Mononuclear cell (primary cell): ENCODE data around the gene MRAS. TPM values are rescaled to one million over a fixed set of nuclear protein-coding genes. Genes with fewer than 3 reads are reported as not detected.

Experiments
- H3K27me3 ChIP-seq: 2 replicates; pipeline ENCODE4 v1.6.0; 2011; ENCODE audit warnings: low read length, control low read depth; ENCODE audit not compliant: insufficient read depth
- H3K4me1 ChIP-seq: 2 replicates; pipeline ENCODE4 v1.5.1; 2011; ENCODE audit warnings: mild to moderate bottlenecking, low read length, control low read depth; ENCODE audit not compliant: insufficient read depth
- H3K4me3 ChIP-seq: 2 replicates; pipeline ENCODE4 v1.5.1; 2011; ENCODE audit warnings: mild to moderate bottlenecking, low read length, moderate library complexity
- H3K9me3 ChIP-seq: 2 replicates; pipeline ENCODE4 v1.5.1; 2011; ENCODE audit warnings: low read depth, mild to moderate bottlenecking, control low read depth, low read length
- total RNA-seq: library from RNA; depleted of rRNA; stranded (reverse); fragments of >200 nt; gene quantifications from one replicate; pipeline ENCODE4 v1.2.3, GENCODE V29; 2012

The MRAS gene
- total RNA-seq, 1 donor: 5.8 TPM

DNA sequence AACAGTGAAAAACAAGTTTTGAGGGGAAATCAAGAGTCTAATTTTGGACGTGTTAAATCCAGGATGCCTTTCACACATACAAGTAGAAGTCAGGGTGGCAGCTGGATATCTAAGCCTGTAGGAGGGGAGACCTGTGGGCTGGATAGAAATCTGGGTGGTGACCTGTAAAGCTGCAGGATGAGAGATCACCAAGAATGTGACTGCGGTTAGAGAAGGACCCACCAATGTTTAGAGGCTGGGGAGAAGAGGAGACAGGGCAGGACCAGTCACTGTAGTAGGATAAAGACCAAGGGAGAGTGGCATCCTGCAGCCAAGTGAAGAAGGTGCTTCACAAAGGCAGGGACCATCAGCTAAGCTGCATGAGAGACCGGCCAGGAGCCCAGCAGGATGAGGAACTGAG lies 36.2 kb downstream of the MRAS start:
- peaks cover 9% of the 10 kb centered on the region for H3K4me1 ChIP-seq
- H3K4me3 ChIP-seq: no peak overlapping the region
- H3K27me3 ChIP-seq: no peaks in the 10 kb centered on the region
- no peaks in the 10 kb centered on the region for H3K9me3 ChIP-seq

DNA sequence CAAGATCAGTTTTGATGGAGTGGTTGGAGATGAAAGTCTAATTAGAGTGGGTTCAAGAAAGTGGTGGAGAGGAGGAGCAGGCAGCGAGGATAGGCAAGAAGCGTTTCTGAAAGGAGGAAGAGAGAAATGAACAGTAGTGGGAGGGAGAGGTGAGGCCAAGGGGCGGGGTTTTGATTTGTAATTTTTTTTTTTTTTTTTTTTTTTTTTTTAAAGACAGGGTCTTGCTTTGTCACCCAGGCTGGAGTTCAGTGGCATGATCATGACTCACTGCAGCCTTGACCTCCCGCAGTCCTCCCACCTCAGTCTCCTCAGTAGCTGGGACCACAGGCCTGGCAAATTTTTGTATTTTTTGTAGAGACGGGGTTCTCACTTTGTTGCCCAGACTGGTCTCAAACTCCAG lies 36.6 kb downstream of the MRAS start:
- H3K4me3 ChIP-seq: no peak overlapping the region
- peaks cover 9% of the 10 kb centered on the region for H3K4me1 ChIP-seq
- H3K27me3 ChIP-seq: no peaks in the 10 kb centered on the region
- no peaks in the 10 kb centered on the region for H3K9me3 ChIP-seq

DNA sequence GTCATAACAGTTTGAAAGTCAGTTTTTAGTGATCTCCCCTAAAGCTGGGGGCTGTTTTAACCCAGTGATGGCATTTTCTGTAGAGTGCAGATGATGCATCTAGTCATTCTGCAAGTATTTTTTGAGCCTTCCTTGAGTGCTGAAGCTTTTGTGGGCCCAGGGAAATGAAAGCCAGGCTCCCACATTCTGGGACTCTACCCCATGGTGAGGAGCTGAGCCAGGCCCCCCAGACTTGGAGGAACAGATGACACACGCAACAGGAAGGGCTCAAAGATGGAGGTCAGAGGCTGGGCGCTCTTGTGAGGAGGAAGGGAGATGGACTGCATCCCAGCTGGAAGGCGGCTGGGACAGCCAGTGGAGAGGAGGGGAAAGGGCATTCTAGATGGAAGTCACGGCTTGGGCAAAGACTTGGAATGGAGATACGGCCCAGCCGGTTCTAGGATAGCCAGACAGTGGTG lies 40.8 kb downstream of the MRAS start:
- H3K9me3 ChIP-seq: no peaks in the 10 kb centered on the region
- H3K27me3 ChIP-seq: no peaks in the 10 kb centered on the region
- H3K4me1 ChIP-seq: no peaks in the 10 kb centered on the region
- no peak overlapping the region for H3K4me3 ChIP-seq

DNA sequence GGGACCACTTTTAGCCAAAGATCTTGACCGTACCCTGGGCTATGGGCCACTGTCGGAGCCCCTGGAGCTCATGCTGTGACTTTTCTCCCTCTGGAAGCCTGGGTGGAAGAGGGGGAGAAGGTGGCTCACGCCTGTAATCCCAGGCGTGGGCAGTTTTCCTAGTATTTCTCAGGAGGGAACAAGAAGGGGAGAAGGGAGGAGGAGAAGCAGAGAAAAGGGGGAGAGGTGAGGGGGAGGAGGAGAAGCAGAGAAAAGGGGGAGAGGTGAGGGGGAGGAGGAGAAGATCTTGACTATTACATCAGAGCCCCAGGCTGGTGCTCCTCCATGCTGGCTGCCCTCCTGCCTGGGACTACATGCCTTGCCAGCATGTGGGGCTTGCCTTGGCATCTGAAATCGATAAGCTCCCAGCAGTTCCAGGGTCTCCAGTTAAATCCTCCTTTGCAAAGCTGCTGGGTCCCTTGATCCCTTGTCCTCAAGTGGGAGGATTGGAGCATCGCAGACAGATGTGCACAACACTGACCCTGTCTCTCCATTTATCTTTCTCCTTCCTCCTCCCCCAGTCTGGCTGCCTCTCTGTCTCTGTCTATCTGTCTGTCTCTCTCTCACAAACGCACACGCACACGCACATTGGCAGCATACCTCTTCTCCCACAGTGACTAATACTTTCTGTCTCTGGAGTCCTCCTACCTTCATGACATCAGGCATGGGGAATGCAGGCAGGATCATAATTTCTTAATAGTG lies 41.6 kb downstream of the MRAS start:
- Histone ChIP-seq H3K4me1 (no peaks in the 10 kb centered on the region), H3K4me3 (no peak overlapping the region), H3K27me3 (no peaks in the 10 kb centered on the region), H3K9me3 (no peaks in the 10 kb centered on the region)

DNA sequence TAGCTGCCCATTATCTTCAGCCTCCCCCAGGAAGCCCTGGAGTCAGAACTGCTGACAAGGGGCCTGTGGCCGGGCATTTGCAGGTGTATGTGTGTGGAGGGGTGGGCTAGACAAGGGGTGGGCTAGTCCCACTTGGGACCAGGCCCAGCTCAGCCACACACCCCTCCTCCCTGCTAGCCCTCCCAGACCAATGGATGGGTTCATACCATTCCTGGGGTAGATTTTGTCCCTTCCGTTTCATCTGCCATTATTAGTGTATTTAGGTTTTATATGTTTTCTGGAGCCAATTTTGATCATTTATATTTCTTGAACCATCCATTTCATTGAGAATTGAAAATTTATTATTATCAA lies 42.2 kb downstream of the MRAS start:
- H3K4me3 ChIP-seq: no peak overlapping the region
- no peaks in the 10 kb centered on the region for H3K9me3 ChIP-seq
- no peaks in the 10 kb centered on the region for H3K27me3 ChIP-seq
- no peaks in the 10 kb centered on the region for H3K4me1 ChIP-seq

DNA sequence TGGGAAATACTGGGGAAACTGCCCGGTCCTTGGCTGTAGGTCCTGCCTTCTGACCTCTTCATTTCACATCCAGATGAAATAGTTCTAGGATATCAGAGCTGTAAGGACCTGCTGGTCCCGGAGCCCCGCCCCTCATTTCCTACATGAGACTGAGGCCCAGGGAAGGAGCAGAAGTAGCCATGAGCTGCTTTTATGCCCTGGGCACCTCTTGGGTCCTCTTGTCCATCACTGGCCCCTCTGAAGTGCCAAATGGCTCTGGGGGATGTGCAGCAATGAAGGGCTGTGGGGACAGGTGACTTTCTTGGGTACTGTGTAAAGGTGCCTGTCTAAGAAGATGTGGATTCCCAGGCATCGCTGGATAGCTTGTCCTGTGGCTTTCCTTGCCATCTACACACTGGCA lies 45.8 kb downstream of the MRAS start:
- H3K4me3 ChIP-seq: no peak overlapping the region
- H3K27me3 ChIP-seq: no peaks in the 10 kb centered on the region

DNA sequence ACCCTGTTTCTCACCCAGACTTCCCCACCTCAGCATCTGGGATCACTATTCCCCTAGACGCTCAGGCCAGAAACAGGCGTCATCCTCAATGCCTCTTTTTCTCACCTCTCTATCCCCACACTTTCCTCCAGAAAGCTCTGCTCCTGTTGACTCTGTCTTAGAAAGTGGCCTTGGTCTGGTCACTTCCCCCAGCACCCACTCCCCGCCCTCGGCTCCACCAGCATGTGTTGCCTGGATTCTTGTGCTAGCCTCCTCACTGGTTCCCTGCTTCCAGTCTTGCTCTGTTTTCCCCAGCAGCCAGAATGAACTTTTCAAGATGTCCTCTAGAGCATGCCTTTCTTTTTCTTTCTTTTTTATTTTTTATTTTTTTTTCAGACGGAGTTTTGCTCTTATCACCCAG lies 46.3 kb downstream of the MRAS start:
- H3K4me1 ChIP-seq: no peaks in the 10 kb centered on the region
- H3K27me3 ChIP-seq: no peaks in the 10 kb centered on the region
- H3K4me3 ChIP-seq: no peak overlapping the region
- no peaks in the 10 kb centered on the region for H3K9me3 ChIP-seq

More for the DNA sequence above, 45.8 kb downstream of the MRAS start:
- Histone ChIP-seq H3K4me1 (no peaks in the 10 kb centered on the region), H3K9me3 (no peaks in the 10 kb centered on the region)

DNA sequence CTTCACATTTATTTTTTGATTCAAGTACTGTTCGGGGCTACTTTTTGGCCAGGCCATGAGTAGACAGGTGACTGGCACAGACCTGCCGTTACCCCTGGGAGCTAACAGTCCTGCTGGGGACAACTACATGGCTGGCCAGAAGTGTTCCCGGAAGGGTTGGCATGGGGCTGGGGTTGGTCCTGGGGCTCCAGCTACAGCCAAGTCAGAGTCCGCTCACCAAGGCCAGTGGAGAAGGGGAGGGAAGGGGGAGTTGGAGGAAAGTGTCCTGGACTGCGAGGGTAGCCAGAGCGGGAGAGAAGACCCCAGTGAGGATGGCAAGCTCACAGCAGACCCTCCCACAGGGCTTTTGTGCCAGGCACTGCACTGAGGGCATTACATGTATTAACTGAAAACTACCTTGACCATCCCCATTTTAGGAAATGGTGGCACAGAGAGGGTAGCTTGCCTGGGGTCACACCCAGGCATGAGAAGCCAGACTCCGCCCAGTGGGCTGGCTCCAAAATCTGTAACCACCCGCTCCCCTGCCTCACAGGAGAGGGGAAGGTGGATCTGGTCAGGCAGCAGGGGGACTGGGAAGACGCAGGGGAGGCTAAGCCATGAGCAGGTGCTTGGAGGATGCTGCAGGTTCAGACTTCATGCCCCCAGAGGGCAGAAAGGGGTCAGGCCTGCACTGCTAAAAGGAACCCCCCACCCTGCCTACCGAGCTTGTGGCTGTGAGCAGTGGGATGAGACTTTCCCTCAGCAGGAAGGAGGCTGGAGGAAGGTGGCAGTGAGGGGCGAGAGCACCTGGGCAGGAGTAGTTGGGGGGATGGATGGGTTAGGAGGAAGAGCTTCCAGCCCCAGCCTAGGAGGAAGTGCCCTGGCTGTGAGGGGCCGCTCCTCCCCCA lies 47.7 kb downstream of the MRAS start:
- Histone ChIP-seq H3K4me1 (no peaks in the 10 kb centered on the region), H3K9me3 (no peaks in the 10 kb centered on the region), H3K4me3 (no peak overlapping the region), H3K27me3 (no peaks in the 10 kb centered on the region)

DNA sequence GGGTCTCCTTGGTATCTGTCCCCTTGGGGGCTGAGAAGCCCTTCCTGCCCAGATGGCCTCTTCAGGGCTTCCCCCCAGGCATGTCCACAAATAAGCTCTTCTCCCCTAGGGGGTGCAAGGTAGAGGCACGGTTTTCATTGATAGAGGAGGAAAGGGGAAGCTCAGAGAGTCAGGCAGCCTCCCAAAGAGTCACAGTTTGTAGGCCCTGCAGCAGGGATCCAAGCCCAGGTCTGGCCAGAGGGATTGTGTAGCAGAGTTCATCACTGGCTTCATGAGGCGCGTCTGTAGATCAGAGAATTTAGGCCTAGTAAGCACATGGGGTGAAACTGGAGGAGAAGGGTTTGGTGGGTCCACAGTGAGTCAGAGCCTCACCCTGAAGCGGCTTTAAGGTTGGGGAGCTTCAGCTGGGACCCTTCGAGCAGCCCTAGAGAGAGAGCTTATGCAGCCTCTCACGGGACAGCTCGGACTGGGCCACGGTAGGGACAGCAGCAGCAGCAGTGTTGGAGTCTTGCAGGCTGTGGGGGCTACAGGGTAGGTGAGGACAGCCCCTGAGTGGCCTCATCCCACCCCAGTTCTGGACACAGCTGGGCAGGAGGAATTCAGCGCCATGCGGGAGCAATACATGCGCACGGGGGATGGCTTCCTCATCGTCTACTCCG lies 48.5 kb downstream of the MRAS start:
- H3K9me3 ChIP-seq: no peaks in the 10 kb centered on the region
- H3K4me1 ChIP-seq: no peaks in the 10 kb centered on the region
- H3K27me3 ChIP-seq: no peaks in the 10 kb centered on the region
- H3K4me3 ChIP-seq: no peak overlapping the region

DNA sequence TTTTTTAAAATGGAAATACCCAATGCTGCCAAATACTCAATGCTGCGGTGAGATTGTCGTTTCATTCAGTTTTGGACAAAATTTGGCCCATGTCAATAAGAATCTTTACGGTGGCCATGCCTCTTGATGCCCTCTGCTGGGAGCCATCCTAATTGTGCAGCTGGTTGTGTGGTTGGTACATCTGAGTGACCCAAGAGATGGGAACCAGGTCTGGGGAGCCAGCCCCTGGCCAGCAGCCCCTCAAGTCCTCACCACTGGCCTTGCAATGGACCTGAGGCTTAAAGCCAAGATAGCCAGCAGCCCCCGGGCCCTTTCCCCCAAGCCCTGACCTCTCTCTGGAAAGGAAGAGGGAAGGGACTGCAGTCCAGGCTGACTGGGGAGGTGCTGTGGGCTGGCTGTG lies 49.6 kb downstream of the MRAS start:
- Histone ChIP-seq H3K9me3 (no peaks in the 10 kb centered on the region), H3K4me3 (no peak overlapping the region), H3K27me3 (no peaks in the 10 kb centered on the region), H3K4me1 (no peaks in the 10 kb centered on the region)

DNA sequence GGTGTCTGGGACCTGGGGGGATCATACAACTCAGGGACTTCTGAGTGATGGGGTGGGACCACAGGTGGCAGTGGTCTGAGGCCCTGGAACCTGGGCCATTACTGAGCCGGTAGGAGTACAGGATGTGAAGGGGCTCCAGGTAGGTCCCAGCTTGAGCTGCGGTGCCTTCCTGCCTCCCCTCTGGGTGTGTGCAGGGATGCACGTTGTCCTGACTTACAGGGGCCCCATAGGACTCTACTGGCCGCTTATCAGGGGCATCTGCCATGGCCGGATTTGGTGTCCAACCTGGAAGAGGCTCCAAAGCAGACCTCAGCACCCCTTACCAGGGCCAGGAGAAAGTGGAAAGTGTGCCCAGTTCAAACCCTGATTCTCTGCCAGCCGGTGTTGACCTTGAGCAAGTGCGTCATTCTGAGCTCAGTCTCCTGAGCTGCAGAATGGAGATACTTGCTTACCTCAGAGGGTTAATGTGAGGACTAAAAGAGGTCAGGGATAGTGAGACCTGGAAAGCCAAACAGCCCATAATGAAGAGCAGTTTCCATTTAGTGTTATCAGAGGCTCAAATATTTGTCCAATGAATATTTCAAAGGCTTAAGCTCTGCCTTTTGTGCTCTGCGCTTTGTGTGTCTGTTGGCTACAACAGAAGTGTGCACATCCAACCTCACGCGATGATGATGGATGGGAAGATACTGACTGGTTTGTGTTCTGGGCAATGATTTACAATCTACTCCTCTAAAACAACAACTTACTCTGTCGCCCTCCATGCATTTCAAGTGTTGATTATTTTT lies 50.6 kb downstream of the MRAS start:
- Histone ChIP-seq H3K27me3 (no peaks in the 10 kb centered on the region), H3K4me3 (no peak overlapping the region), H3K4me1 (no peaks in the 10 kb centered on the region), H3K9me3 (no peaks in the 10 kb centered on the region)

DNA sequence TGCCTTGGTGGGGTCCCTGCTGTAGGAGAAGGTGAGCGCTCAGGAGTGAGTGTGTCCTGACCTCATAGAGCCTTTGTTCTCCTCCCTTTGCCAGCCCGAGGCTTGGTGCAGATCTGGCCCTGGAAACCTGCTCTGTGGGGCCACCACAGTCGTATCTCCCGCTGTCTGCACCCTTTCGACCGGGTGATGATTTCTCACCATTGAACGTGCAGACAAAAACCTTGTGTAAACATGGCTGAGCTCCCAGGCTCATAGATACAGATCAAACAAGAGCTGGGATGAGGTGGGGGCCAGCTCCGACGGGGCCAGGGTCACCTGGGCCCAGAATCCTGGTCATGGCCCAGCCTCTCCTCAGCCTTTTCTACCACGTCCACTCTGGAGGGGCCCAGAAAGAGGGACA lies 51.4 kb downstream of the MRAS start:
- Histone ChIP-seq H3K27me3 (no peaks in the 10 kb centered on the region), H3K9me3 (no peaks in the 10 kb centered on the region), H3K4me1 (no peaks in the 10 kb centered on the region), H3K4me3 (no peak overlapping the region)

DNA sequence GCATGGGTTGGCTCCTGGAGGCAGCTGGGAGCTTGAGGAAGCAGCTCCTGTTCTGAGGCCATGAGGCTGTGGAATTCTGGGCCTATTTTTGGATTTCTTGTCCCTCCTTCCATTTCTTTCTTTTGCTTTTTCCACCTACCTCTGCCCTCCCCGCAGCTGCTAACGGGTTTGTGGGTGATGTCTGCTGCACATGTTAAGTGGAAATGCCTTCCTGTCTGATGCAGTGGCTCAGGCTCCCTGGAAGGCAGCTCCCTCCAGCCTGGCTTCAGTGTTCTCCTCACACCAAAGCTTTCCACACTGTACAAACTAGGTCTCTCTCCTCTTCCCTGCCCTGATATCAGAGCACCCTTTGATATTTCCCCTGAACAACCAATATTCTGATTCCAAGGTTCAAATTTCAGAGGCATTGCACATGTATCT lies 52.3 kb downstream of the MRAS start:
- Histone ChIP-seq H3K27me3 (no peaks in the 10 kb centered on the region), H3K4me3 (no peak overlapping the region), H3K4me1 (no peaks in the 10 kb centered on the region), H3K9me3 (no peaks in the 10 kb centered on the region)

DNA sequence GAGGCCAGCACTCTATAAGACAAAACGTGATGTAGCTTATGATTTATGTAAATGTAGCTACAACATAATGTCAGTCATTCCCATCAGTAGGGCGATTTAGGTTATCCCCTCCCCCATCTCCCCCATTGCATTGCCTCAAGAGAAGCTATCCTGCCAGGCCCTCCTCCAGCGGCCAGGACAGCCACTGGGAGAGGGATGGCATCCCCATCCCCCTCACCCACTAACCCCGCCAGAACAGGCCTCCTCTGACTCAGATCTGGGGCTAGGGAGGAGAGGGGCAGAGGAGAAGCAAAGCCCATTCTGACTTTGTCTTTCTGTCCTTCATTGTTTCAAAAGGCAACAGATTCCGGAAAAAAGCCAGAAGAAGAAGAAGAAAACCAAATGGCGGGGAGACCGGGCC lies 53.5 kb downstream of the MRAS start:
- Histone ChIP-seq H3K4me1 (no peaks in the 10 kb centered on the region), H3K27me3 (no peaks in the 10 kb centered on the region), H3K9me3 (no peaks in the 10 kb centered on the region), H3K4me3 (no peak overlapping the region)

DNA sequence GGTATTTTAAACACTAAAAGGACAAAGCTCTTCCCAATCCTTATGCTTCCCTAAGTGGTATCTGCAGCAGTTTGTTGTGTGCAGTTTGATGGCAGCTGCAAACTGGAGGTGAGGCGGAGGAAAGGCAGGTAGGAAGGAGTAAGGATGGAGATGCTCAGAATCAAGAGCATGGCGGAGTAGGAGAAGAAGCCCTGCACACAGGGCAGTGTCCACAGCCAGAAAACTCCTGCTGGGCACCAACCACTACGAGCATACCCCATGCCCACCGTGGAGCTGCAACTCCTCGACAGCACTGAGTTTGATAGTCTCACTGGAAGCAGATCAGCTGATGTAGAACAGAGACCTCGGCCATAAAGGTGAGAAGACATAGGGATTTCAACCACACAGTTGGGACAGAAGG lies 55.7 kb downstream of the MRAS start:
- Histone ChIP-seq H3K9me3 (no peaks in the 10 kb centered on the region), H3K4me3 (no peak overlapping the region)

More for the DNA sequence above, 55.7 kb downstream of the MRAS start:
- Histone ChIP-seq H3K4me1 (no peaks in the 10 kb centered on the region), H3K27me3 (no peaks in the 10 kb centered on the region)
